Hepatic stellate cell (primary cell): Measurements from ENCODE around the gene RTL5.
A peak's percentile ranks its signal among the peaks of the same experiment; 100 is the strongest.

Experiments
- DNase-seq: peaks from one replicate; pipeline ENCODE4 v3.0.0; 2011; ENCODE audit warnings: low spot score

The RTL5 gene

DNA sequence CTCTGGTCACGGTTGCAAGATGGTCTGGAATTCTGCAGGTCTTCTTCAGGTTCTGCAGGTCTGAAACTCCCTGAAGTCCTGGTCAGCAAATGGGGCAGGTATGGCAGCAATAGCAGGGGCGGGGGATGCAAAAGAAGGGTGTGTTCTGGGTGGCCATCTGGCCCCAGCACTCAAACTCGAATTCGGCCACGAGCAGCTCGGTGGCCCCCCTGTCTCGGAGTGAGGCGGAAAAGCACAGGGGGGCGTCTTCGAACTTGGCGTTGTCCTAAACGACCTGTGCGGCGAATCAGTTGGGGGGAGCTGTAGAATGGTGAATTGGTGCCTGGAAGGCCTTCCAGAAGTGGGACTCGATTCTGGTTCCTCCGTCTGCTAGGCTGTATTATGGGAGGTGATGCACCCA lies 2.1 kb downstream of the RTL5 start:
- DNase-seq: no peak

DNA sequence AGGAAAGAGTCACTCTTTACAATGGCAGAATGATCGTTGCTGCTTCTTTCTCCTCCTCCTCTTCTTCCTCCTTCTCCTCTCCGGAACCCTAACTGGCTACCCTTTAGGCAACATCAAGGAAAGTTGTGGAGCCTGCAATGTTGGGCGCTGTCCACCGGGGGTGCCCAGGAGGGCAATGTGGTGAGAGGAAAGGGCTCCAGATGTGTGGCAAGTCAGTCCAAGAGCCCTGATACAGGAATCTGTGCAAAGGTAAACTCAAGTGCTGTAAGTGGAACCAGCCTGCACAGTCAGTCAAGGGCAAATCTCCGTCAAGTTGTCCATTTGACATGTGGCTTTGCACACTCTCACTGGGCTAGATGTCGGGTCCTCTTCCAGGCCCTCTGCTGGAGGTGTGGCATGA lies 2.8 kb downstream of the RTL5 start:
- DNase-seq: no peak

DNA sequence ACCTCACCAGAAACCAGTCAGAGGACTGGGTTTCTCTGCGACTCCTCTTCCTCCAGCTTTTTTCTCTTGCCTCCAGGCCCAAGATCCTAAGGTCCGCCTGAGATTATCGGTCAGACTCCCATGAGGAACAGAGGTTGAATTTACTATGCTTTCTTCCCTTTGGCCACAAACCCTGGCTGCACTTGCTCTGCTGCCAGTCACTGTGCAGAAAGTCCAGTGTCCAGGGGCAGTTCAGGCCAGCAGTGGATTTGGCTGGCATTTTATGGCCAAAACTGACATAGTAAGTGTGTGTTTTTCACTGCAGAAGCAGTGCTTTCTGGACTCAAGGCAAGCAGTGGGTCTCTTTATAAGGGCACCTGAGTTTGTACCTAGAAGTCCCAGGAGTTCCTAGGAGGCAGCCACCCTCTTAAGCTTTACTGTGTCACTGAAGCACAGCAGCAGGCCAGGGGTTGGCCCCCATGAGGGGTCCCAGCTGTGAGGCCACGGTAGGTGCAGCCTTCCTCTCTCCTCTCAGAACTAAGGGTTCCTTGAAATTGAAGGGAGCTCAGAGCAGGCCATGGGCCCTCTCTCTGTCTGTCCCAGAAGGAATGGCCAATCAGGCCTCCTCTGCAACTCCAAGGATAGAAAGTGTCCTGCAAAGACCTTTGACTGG lies 3.4 kb downstream of the RTL5 start:
- DNase-seq: no peak

DNA sequence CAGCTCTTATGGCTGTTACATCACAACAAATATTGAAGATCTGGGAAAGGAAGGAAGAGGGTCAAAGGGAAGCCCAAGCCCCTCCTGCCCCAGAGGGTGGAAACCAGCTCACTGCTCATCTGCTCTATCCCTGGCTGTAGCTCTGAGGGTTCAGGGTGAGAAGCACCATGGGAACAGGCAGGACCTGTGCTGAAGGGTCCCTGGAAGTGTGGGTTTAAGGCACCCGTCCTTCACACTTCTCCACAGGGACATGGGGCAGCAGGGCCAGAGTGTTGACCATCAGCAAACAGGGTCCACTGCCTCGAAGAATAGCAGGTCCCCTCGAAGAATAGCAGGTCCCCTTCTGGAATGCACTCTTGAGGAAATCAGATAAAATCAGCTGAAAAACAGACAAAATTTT lies 4.4 kb downstream of the RTL5 start:
- DNase-seq: no peak

DNA sequence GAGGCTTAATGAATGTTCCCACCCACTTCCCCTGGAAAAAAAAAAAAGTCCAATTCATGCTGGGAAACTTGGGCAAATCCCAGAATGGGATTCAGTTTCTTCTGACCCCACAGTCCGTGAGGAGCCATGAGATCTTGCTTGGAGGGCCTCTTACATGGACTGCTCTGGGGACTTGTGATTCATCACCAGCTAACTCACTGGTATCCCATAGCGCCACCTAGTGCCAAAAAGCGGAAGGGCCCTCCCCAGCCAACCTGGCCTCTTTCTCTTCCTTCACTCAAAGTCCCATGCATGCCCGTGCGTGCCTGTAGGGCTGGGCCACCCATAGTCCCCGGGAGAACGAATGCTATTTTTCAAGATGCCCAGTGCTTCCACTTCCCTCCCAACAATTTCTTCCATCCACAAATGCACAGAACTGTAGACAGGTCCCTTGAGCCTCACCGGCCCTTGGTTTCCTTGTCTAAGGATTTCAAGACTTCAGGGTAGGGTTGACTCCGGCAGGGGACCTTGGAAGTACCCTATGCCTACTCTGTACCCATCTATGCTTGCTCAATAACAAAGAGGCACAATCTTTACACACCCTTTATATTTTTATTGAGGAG lies 5.1 kb downstream of the RTL5 start:
- peak; percentile 89 for DNase-seq

DNA sequence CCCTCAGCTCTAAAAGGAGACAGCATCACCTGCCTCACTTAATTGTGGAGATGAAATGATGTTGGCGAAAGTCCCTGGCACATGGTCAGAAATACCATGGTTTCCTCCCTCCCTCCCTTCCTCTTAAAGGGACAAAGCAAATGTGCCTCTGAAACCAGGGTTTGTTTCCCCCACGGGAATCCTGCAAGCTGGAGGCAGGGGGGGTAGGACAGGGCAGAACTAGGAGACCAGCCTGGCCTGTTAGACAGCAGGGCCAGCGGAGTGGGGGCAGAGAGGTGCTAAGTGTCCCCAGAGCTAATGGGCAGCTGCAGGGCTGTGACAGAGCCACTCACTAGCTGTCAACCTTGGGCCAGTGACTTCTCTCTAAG lies 5.7 kb downstream of the RTL5 start:
- no peak for DNase-seq

DNA sequence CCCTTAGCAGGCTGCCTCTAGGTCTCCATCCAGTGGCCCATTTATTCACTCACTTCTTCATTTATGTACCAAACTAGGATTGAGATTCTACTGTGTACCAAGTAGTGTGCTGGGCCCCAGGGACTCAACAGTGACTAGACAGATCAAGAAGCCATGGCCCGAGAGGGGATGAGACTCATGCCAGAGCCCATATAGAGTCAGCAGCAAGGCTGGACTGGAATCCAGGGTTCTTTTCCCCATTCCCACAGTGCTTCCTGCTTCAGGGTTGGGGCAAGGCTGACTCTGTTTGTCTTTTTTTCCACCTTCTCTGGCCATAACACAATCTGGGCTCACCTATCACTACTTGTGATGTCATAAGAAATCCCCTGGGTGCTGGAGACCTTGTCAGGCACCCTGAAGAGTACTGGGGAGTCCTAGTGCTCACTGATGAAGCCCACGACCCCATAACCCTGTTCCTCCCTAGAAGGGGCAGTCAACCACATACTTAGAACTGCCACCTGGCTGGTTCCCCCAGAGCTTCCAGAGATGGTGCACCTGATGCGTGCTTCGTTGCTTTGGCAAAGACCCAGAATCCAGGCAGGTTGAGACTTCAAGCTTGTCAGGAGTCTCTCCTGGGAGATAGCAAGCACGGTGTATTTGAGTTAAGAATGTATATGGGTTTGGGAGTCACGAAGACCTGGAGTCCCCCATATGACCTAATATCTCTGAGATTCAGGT lies 6.2 kb downstream of the RTL5 start:
- no peak for DNase-seq

DNA sequence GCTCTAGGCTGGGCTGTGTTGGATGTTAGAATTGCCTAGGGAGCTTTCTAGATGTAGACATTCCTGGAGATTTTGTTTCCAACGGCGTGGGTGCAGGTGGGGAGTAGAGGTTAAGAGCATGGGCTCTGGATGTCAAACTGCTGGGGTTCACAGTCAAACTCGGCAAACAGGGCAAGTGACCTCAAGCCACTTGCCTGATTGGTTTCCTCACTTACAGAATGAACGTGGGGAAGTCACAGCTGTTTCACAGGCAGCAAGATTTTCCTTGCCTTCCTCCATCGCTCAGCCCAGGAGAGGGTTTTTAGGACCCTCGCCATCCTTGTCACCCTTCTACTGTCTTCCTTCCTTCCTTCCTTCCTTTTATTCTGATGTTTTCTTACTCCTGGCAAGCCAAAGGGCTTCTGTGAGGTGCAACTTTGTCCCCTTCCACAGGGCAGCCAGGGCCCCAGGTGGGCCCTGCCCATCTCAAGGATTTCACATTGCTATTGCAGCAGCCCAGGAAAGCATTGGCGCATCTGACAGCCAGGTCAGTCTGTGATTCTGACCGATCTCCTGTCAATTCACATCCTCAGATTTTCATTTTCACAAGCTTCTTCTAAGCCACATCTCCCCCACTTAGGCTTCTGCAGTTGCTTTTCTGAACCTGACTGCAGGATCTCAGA lies 7.0 kb downstream of the RTL5 start:
- DNase-seq: no peak

DNA sequence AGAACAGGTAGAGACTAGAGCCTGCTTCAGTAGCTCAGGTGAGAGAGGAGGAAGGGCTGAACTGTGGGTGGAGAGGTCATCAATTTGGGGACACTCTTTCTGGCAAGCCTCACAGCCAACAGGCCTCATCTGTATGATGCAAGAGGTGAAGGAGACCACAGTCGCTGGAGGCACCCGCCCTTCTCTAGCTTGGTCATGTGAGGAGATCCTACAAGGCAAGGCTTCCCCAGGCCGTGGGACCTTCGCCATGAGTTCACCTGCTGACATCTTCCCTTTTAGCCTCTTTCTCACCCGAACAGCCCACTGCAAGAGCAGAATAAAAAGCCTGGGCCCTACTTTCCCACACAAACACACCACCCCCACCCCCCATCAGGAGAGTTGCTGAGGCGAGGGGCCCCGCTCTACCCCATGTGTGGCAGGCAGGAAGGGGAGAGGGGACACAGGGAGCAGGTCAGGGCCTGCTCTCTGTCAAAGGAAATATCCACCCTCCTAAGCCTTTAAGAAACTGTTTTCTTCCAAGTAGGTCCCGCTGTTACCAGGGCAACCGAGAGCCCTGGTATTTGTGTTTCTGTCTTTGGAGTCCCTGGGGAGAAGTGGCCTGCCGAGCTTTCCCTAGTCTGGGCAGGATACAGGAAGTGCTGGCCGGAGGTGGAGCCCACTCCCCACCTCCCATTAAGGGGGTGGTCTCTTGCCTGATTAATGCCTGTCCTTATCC lies 8.1 kb downstream of the RTL5 start:
- DNase-seq: peak; percentile 85

DNA sequence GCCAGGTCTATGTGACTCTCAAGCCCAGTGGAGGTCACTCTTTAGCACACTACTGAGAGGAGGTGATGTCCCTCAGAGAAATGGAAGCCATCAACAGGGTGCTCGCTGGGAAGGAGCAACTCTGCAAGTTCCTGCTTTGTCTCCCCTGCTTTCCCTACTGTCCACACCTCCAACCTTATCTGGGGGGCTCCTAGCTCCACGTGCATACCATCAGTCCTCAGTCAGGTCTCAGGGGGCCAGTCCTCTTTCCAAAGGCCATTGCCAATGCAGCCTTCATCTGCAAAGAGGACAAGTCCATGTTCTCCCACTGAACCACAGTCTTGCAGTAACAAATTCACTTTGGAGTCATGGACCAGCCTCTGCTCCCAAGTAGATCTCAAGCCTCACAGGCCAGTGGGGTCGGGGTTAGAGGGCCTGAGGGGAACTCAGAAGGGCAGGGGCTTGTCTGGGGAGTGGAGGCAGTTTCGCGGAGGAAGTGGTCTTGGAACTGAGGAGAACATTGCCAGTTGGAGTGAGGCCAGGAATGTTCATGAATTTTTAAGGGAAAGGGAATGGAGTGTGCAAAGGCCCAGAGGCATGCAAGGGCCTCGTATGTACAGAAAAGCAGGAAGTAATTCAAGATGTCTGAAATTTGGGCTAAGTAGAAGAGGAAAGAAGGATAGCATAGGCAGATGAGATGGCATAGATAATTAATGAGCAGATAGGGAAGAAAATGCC lies 8.9 kb downstream of the RTL5 start:
- no peak for DNase-seq

DNA sequence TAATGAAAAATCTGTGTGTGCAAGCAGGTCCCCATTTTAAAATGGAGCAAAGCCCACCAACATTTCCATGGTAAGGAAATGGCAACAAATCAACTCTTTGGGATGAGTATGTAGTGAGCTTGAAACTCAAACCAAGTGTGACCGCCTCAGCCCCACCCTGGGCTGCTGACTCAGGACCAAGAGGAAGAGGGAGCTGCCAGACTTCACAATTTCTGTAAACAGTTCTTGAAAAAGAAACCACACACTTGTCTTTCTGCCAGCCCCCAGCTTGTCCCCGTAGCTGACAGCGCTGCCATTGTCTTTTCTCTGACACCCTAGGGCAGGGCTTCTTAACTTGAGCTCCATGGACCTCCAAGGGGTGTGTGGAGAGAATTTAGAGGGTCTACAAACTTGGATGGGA lies 10.3 kb downstream of the RTL5 start:
- peak; percentile 60 for DNase-seq

DNA sequence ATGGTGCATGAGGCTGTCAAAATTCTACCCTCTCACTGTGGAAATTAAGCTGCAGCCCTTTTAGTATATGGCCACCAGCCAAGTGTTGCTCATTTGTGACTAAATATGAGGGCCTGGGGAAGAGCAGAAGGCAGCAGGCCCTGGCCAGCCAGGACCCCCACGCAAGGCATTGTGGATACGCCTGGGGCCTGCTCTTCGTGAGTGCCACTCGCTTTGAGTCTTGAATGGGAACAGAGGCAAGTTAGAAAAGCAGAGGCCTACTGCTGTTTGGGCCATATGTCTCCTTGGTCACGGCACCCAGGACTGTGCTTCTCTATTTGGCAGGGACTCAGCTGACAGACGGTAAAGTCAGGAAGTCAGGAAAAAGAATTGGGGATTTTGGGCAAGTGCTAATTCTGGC lies 10.9 kb downstream of the RTL5 start:
- no peak for DNase-seq

DNA sequence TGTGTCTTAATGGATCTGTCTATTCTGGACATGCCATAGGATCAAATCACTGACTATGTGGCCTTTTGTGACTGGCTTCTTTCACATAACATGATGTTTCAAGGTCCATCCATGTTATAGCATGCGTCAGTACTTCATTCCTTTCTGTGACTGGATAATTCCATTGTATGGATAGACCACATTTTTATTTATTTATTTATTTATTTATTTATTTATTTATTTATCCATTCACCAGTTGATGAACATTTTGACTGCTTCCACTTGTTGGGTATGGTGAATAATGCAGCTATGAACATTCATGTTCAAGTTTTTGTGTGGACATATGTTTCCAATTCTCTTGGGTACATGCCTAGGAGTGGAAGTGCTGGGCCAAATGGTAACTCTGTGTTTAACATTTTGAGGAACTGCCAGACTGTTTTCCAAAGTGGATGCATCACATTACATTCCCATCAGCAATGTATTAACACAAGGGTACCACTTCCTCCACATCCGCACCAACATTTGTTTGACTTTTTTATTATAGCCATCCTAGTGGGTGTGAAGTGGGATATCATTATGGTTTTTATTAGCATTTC lies 14.0 kb downstream of the RTL5 start:
- DNase-seq: no peak

DNA sequence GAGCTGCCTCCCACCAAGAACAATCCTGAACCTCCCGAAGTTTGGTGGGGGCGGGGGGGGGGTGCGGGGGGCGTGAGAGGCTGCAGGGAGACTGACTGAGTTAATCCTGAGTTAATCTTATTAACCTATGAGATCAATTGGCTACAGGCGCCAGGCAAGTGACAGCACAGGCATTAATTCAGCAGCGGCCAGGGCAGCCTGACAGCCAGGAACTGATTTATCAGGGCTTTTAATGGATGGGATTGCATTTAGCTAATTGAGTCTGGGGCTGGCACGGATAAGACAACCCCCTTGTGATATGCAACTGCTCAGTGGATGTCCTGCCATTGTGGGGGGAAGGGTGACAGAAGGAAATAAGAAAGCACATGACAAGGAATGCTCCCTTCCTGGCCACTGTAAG lies 16.3 kb downstream of the RTL5 start:
- DNase-seq: no peak

DNA sequence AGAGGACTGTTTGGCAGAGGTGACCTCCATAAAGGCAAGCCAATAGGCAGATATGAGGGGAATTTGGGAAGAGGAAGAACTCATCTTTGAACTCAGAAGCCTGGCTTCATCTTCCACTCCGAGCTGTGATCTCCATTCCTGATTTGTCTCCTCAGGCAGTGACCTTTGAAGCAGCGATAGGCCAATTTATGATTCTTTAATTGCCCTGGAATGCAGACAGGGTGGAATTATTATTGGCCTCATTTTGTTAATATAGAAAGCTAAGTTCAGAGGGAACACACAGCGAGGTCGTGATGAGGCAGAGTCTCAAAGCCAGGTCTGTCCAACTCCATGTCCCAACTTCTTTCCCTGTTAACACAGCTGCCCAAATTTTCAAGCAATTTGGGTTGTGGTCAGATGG lies 16.9 kb downstream of the RTL5 start:
- DNase-seq: no peak

DNA sequence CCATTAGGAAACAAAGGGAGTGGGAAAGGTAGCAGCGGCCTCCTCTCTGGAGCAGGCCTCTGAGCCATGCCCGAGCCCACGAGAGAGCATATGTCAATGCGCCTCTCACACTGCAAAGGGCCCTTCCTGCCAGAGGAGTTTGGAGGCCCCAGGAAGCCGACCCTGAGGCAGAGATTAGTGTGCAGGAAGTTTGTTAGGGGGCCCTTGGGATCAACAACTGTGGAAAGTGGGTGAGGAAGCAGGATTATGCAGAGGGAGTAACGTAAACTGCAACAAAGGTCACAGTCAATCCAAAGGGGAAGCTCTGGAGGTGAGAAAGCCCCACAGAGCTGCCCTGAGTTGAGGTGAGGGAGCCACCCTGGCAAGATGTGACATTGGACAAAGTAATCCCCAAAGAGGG lies 17.4 kb downstream of the RTL5 start:
- DNase-seq: no peak

DNA sequence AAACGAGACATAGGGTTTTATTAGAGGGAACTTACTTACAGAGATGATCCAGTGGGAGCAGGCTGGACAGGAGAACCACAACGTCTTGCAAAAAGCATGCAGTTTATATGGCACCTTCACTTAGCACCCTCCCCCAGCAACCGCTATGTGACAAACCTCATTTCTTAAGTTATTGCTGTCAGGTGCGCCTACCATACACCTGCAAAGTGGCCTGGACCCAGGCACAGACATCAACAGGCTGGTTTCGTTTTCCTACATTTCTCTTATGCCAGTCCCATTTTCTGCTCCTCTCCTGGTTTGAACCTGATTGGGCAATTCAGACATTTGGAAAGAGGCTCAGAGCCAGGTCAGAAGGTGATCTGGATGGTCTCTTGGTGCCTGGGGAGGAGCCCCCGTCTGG lies 18.3 kb downstream of the RTL5 start:
- no peak for DNase-seq

DNA sequence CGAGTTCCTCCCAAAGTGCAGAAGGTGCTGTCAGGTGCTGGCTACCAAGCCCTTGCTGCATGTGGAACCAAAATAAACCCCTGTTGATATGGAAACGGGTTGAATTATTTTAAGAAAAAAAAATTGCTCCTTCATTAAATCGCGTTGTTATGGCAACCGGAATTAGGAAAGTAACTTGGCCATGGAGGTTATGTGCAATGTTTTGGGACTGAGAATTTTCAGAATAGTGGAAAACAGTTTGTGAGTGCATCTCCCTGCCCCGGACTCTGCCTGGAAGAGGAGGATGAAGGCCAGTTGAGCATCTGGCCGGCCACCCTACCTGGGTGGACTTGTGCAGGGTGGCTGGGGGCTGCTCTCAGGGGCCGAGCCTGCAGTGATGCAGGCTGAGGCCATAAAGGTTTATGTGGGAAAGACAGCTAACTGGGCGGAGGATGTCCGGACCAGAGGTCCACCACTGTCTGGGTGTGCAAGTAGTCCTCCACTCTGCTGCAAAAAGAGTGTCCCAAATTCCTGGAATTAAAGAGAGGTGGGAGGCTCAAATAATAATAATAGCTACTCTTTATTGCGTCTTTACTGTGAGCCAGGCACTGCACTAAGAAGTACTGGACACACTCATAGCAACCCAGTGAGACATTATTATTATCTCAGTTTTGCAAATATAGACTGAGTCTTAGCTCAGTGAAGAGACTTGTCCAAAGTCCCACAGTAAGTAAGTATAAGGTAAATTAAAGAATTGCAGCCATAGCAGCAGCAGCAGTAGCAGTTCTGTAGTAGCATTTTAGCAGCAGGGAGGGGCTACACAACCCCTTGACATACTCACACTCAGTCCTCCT lies 20.6 kb downstream of the RTL5 start:
- DNase-seq: no peak

DNA sequence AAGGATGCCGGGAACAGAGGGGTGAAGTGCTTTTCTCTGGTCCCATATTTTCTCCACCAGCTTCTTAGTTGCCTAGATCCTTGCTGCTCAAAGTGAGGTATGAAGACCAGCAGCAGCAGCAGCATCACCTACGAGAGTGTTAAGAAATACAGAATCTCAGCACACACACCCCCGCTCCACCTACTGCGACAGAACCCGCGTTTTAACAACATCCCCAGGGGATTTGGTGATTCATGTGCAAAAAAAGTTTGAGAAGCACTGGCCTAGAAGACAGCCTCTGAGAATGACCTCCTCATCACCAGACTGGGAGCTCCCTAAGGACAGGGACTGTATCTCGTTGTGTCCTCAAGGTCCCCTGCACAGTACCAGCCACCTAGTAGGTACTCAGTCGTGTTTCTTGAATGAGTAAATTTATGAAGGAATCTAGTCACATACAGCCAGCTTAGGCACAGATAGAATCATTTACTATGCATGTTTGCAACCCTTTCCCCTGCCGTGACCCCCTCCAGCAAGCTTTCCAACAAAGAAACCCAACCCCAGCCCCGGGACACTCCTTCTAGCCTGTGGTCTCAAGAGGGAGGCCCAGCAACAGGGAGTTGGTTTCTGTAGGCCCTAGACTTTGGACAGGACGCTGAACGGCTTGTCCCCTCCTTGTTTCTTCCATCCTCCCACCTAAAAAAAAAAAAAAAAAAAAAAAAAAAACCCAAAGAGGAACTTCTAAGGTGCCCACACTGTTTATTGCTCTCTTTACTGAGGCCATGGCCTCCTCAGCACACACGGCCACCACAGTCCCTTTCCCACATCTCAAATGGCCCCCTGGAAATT lies 21.5 kb downstream of the RTL5 start:
- DNase-seq: no peak

DNA sequence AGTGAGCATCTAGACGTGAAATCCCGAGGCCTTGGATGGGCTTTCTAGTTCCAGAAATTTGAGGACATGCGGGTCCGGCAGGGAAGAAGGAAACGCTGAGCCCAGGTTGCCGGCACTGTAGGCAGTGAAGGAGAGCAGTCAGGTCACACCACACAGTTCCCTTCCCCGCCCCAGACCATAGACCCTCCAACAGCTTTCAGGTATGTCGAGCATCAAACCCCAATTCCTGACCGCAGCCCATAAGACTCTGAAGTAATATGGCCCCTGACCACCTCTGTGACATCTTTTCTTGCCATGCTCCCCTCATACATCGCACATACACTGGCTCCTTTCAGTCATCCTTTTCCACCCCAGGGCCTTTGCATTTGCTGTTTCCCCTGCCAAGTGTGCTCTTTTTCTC lies 23.0 kb downstream of the RTL5 start:
- DNase-seq: no peak
